GM12878 (cell line): ENCODE results near the gene CDR2L.

Experiments used
- CTCF ChIP-seq, 3 experiments: IDR thresholded peaks in 2 of 3; conservative IDR thresholded peaks in 1 of 3; 2 replicates each; pipeline ENCODE4 v1.5.1; 2011; ENCODE audit warnings: low read depth in 3 of 3, low read length in 3 of 3, mild to moderate bottlenecking in 3 of 3, control low read depth in 2 of 3, moderate library complexity in 2 of 3, inconsistent platforms in 1 of 3, mixed read lengths in 1 of 3; ENCODE audit not compliant: control insufficient read depth in 2 of 3, insufficient read depth in 1 of 3; ENCODE audit errors: extremely low read depth in 1 of 3
- EZH2 ChIP-seq: IDR thresholded peaks from 2 replicates; pipeline ENCODE4 v1.6.1; 2012; ENCODE audit warnings: low read depth, mild to moderate bottlenecking, control low read depth, inconsistent platforms, low read length, borderline replicate concordance; ENCODE audit not compliant: control insufficient read depth
- JUND ChIP-seq: IDR thresholded peaks from 2 replicates; pipeline ENCODE4 v1.6.1; 2012; ENCODE audit warnings: low read depth, mild to moderate bottlenecking, low read length, improper control_type of control experiment, moderate library complexity
- MEF2A ChIP-seq: IDR thresholded peaks from 2 replicates; pipeline ENCODE4 v1.6.1; 2011; ENCODE audit warnings: low read depth, mild to moderate bottlenecking, low read length, moderate library complexity; ENCODE audit not compliant: insufficient read depth
- MTA2 ChIP-seq: fragments of 450-650 bp; IDR thresholded peaks from 2 replicates; pipeline ENCODE4 v1.6.1; 2016; ENCODE audit warnings: low read depth, mild to moderate bottlenecking, moderate library complexity
- POLR2AphosphoS5 ChIP-seq: IDR thresholded peaks from 2 replicates; pipeline ENCODE4 v1.6.1; 2011; ENCODE audit warnings: mild to moderate bottlenecking, low read length, inconsistent platforms
- PRDM15 ChIP-seq: fragments of 450-650 bp; formaldehyde crosslinking; IDR thresholded peaks from 2 replicates; pipeline ENCODE4 v1.4.0; 2020; ENCODE audit warnings: mild to moderate bottlenecking, moderate library complexity
- USF2 ChIP-seq: IDR thresholded peaks from 2 replicates; pipeline ENCODE4 v1.6.1; 2011; ENCODE audit warnings: low read depth, low read length, improper control_type of control experiment, borderline replicate concordance
- YBX1 ChIP-seq: fragments of 450-650 bp; IDR thresholded peaks from 2 replicates; pipeline ENCODE4 v1.6.1; 2016; ENCODE audit warnings: antibody characterized with exemption
- YY1 ChIP-seq: IDR thresholded peaks from 2 replicates; pipeline ENCODE4 v1.6.1; 2011; ENCODE audit warnings: low read depth, mild to moderate bottlenecking, low read length

DNA sequence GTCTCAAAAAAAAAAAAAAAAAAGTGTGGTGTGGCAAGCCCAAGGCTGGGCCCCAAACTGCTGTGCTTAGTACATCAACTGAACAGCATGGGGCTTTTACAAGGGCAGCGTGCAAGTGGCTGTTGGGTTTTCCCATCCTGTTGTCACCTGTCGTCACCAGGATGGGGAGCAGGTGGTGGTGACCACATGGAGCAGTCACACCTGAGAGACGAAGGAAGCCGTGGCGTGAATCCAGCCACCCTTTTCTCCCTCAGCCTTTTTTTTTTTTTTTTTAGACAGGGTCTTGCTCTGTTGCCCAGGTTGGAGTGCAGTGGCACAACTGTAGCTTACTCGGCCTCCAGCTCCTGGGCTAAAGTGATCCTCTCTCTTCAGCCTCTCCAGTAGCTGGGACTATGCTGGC, 20.9 kb downstream of the CDR2L start:
- TF ChIP-seq MEF2A: no peak
- TF ChIP-seq CTCF (IDR thresholded peaks at IDR 0.05 in 2 of 3, conservative IDR thresholded peaks at IDR 0.05 in 1 of 3; ENCODE audit: control insufficient read depth in 2 of 3, extremely low read depth in 1 of 3, insufficient read depth in 1 of 3, low read depth in 3 of 3, low read length in 3 of 3): no peak
- TF ChIP-seq YBX1: no peak
- no peak for TF ChIP-seq USF2
- TF ChIP-seq JUND: no peak
- TF ChIP-seq MTA2: no peak
- no peak for TF ChIP-seq POLR2AphosphoS5
- no peak for TF ChIP-seq YY1
- TF ChIP-seq EZH2: no peak
- TF ChIP-seq PRDM15 (CRISPR knock-in tag): no peak
